Measurements from ENCODE around the gene NAPEPLD. TPM values are rescaled to one million over a fixed set of nuclear protein-coding genes. Genes with fewer than 3 reads are reported as not detected.
A peak's percentile ranks its signal among the peaks of the same experiment; 100 is the strongest.
"Not testable (repeated sequence)": the region's sequence is repeated elsewhere in the genome, so short reads cannot be mapped to it uniquely, and the experiment has no call there.

NAPEPLD gene
- total RNA-seq (2014; rRNA removed; shearing (Covaris generic)), result 3.6 and 5.0 TPM in 2 replicates
- polyA plus RNA-seq (2015; cell fraction: cytosol; rRNA removed), result 1.8 and 2.1 TPM in 2 replicates
- polyA plus RNA-seq (2015; cell fraction: nucleus; rRNA removed), result 6.1 and 7.7 TPM in 2 replicates

GRCh38 chr7:103148994-103149807, at the start of gene NAPEPLD:
Gene NAPEPLD (minus strand): TSS chr7:103149099. CDS start chr7:103128776, 20,323 bp downstream.
- peak; percentile 83 for DNase-seq (ENCODE audit: low read depth)

- not testable (repeated sequence) for DNase-seq (ENCODE audit: low read depth)
These were observed 49.2 kb upstream of the NAPEPLD start for GRCh38 chr7:103198079-103198478.

GRCh38 chr7:103195364-103195763, 46.5 kb upstream of the NAPEPLD start:
- DNase-seq (ENCODE audit: low read depth), result not testable (repeated sequence)

GRCh38 chr7:103172415-103173146, 23.7 kb upstream of the NAPEPLD start:
- DNase-seq (ENCODE audit: low read depth), result peak; percentile 39

- DNase-seq (ENCODE audit: low read depth), result not testable (repeated sequence)
These were observed 23.0 kb upstream of the NAPEPLD start for GRCh38 chr7:103171695-103172414.

GRCh38 chr7:103166921-103167544, 18.1 kb upstream of the NAPEPLD start:
- DNase-seq (ENCODE audit: low read depth), result not testable (repeated sequence)

GRCh38 chr7:103163087-103163825, 14.4 kb upstream of the NAPEPLD start:
- DNase-seq (ENCODE audit: low read depth), result peak; percentile 51

GRCh38 chr7:103162641-103163040, 13.7 kb upstream of the NAPEPLD start:
- DNase-seq (ENCODE audit: low read depth), result not testable (repeated sequence)

GRCh38 chr7:103161998-103162616, 13.2 kb upstream of the NAPEPLD start:
- not testable (repeated sequence) for DNase-seq (ENCODE audit: low read depth)

- not testable (repeated sequence) for DNase-seq (ENCODE audit: low read depth)
These were observed 10.2 kb upstream of the NAPEPLD start for GRCh38 chr7:103159072-103159471.

GRCh38 chr7:103155331-103156024, 6.6 kb upstream of the NAPEPLD start:
- DNase-seq (ENCODE audit: low read depth), result peak; percentile 21

GRCh38 chr7:103154042-103154441, 5.1 kb upstream of the NAPEPLD start:
- DNase-seq (ENCODE audit: low read depth), result no peak

- not testable (repeated sequence) for DNase-seq (ENCODE audit: low read depth)
These were observed 4.1 kb upstream of the NAPEPLD start for GRCh38 chr7:103152744-103153617.

GRCh38 chr7:103151993-103152676, 3.2 kb upstream of the NAPEPLD start:
- DNase-seq (ENCODE audit: low read depth), result not testable (repeated sequence)

- DNase-seq (ENCODE audit: low read depth), result no peak
These were observed 1.3 kb upstream of the NAPEPLD start for GRCh38 chr7:103150192-103150591.

GRCh38 chr7:103149808-103150180, 895 bp upstream of the NAPEPLD start:
- no peak for DNase-seq (ENCODE audit: low read depth)

Data from HT1080 (cell line).